HepG2 (cell line): ENCODE measurements around the gene CACNB4. TPM values are rescaled to one million over a fixed set of nuclear protein-coding genes. Genes with fewer than 3 reads are reported as not detected.

ENCODE experiments used
- CHD4 ChIP-seq: fragments of 200-600 bp; sonication (generic); IDR thresholded peaks from 2 replicates; pipeline ENCODE4 v1.7.0; 2017; ENCODE audit warnings: mild to moderate bottlenecking, low read length, borderline replicate concordance
- EHMT2 ChIP-seq: fragments of 200-600 bp; sonication (generic); IDR thresholded peaks from 2 replicates; pipeline ENCODE4 v1.7.0; 2017; ENCODE audit warnings: antibody characterized with exemption, low read depth, low read length, borderline replicate concordance
- HMGA1 ChIP-seq: sonication (generic); formaldehyde crosslinking; conservative IDR thresholded peaks from 2 replicates; pipeline ENCODE4 v1.4.0; 2020; ENCODE audit warnings: missing genetic modification reagents
- HNRNPH1 ChIP-seq: fragments of 200-400 bp; formaldehyde crosslinking; optimal IDR thresholded peaks from 2 replicates; pipeline ENCODE3; 2017; ENCODE audit warnings: mild to moderate bottlenecking, low read depth, low read length
- MED8 ChIP-seq: sonication (generic); formaldehyde crosslinking; IDR thresholded peaks from 2 replicates; pipeline ENCODE4 v1.8.1; 2023; ENCODE audit warnings: mild to moderate bottlenecking, missing genetic modification reagents; ENCODE audit not compliant: insufficient replicate concordance
- MYC ChIP-seq: sonication (generic); formaldehyde crosslinking; IDR thresholded peaks from 2 replicates; pipeline ENCODE4 v1.9.0; 2021; ENCODE audit warnings: missing genetic modification reagents, borderline replicate concordance
- PITX1 ChIP-seq: sonication (generic); formaldehyde crosslinking; IDR thresholded peaks from 2 replicates; pipeline ENCODE4 v1.5.1; 2020; ENCODE audit warnings: mild to moderate bottlenecking, missing genetic modification reagents
- RFX5 ChIP-seq: IDR thresholded peaks from 2 replicates; pipeline ENCODE4 v1.6.1; 2011; ENCODE audit warnings: low read depth, low read length, improper control_type of control experiment
- SCMH1 ChIP-seq: sonication (generic); formaldehyde crosslinking; IDR thresholded peaks from 2 replicates; pipeline ENCODE4 v1.9.0; 2021; ENCODE audit warnings: missing genetic modification reagents, mild to moderate bottlenecking, borderline replicate concordance
- SMC3 ChIP-seq: IDR thresholded peaks from 2 replicates; pipeline ENCODE4 v1.6.1; 2011; ENCODE audit warnings: low read length, improper control_type of control experiment
- TARDBP ChIP-seq: sonication (generic); formaldehyde crosslinking; IDR thresholded peaks from 2 replicates; pipeline ENCODE4 v1.8.0; 2022; ENCODE audit warnings: mild to moderate bottlenecking, missing genetic modification reagents
- TFAP4 ChIP-seq: sonication (generic); IDR thresholded peaks from 2 replicates; pipeline ENCODE4 v1.6.1; 2016; ENCODE audit warnings: low read depth, borderline replicate concordance
- ZBTB3 ChIP-seq: sonication (generic); formaldehyde crosslinking; IDR thresholded peaks from 2 replicates; pipeline ENCODE4 v1.4.0; 2020; ENCODE audit warnings: low read depth, mild to moderate bottlenecking, moderate library complexity, missing genetic modification reagents, borderline replicate concordance
- ZBTB34 ChIP-seq: sonication (generic); formaldehyde crosslinking; IDR thresholded peaks from 2 replicates; pipeline ENCODE4 v1.8.0; 2022; ENCODE audit warnings: mild to moderate bottlenecking, missing genetic modification reagents
- ZBTB7B ChIP-seq: sonication (generic); formaldehyde crosslinking; IDR thresholded peaks from 2 replicates; pipeline ENCODE4 v1.4.0; 2020; ENCODE audit warnings: missing genetic modification reagents
- ZC3H13 ChIP-seq: sonication (generic); formaldehyde crosslinking; IDR thresholded peaks from 2 replicates; pipeline ENCODE4 v1.8.1; 2023; ENCODE audit warnings: mild to moderate bottlenecking, missing genetic modification reagents, moderate library complexity
- ZEB1 ChIP-seq: IDR thresholded peaks from 2 replicates; pipeline ENCODE4 v1.6.1; 2012; ENCODE audit warnings: mild to moderate bottlenecking, low read depth, inconsistent platforms; ENCODE audit not compliant: insufficient replicate concordance
- ZFY ChIP-seq: sonication (generic); formaldehyde crosslinking; IDR thresholded peaks from 2 replicates; pipeline ENCODE4 v1.4.0; 2020; ENCODE audit warnings: missing genetic modification reagents
- ZNF224 ChIP-seq: sonication (generic); formaldehyde crosslinking; IDR thresholded peaks from 2 replicates; pipeline ENCODE4 v1.5.0; 2020; ENCODE audit warnings: mild to moderate bottlenecking, missing genetic modification reagents
- ZNF292 ChIP-seq: sonication (generic); formaldehyde crosslinking; IDR thresholded peaks from 2 replicates; pipeline ENCODE4 v1.8.1; 2022; ENCODE audit warnings: mild to moderate bottlenecking, low read depth, missing genetic modification reagents, borderline replicate concordance
- ZNF317 ChIP-seq: sonication (generic); formaldehyde crosslinking; IDR thresholded peaks from 2 replicates; pipeline ENCODE4 v1.5.0; 2020; ENCODE audit warnings: mild to moderate bottlenecking, missing genetic modification reagents
- ZNF446 ChIP-seq: sonication (generic); formaldehyde crosslinking; IDR thresholded peaks from 2 replicates; pipeline ENCODE4 v1.5.0; 2020; ENCODE audit warnings: mild to moderate bottlenecking, missing genetic modification reagents
- ZNF546 ChIP-seq: sonication (generic); formaldehyde crosslinking; conservative IDR thresholded peaks from 2 replicates; pipeline ENCODE4 v1.8.1; 2023; ENCODE audit warnings: mild to moderate bottlenecking, missing genetic modification reagents
- ZNF570 ChIP-seq: sonication (generic); formaldehyde crosslinking; IDR thresholded peaks from 2 replicates; pipeline ENCODE4 v1.4.0; 2020; ENCODE audit warnings: mild to moderate bottlenecking, missing genetic modification reagents, borderline replicate concordance
- ZNF577 ChIP-seq: sonication (generic); formaldehyde crosslinking; IDR thresholded peaks from 2 replicates; pipeline ENCODE4 v1.4.0; 2020; ENCODE audit warnings: mild to moderate bottlenecking, low read depth, missing genetic modification reagents, borderline replicate concordance
- ZNF580 ChIP-seq: IDR thresholded peaks from 2 replicates; pipeline ENCODE4 v1.6.1; 2016; ENCODE audit warnings: low read depth, borderline replicate concordance
- ZNF605 ChIP-seq: sonication (generic); formaldehyde crosslinking; IDR thresholded peaks from 2 replicates; pipeline ENCODE4 v1.8.0; 2022; ENCODE audit warnings: mild to moderate bottlenecking, missing genetic modification reagents
- ZNF674 ChIP-seq: sonication (generic); formaldehyde crosslinking; IDR thresholded peaks from 2 replicates; pipeline ENCODE4 v1.5.0; 2020; ENCODE audit warnings: low read depth, mild to moderate bottlenecking, missing genetic modification reagents
- ZNF772 ChIP-seq: sonication (generic); formaldehyde crosslinking; IDR thresholded peaks from 2 replicates; pipeline ENCODE4 v1.5.0; 2020; ENCODE audit warnings: mild to moderate bottlenecking, missing genetic modification reagents
- polyA plus RNA-seq, 8 experiments: library from polyadenylated mRNA; depleted of rRNA in 3 of 8; stranded (reverse) in 7 of 8; unstranded in 1 of 8; fragments of >200 nt; fragmentation: Illumina TruSeq in 4 of 8; extraction: Trizol in 4 of 8; gene quantifications; 2 replicates each; pipeline versions ENCODE4 v1.2.1 to v1.2.3, GENCODE V29; 2011 to 2016; ENCODE audit warnings: low read depth in 4 of 8, missing spikeins in 1 of 8, mixed read lengths in 1 of 8; ENCODE audit not compliant: insufficient read depth in 1 of 8
- total RNA-seq, 5 experiments: library from RNA; depleted of rRNA; stranded (reverse); fragments of >200 nt; fragmentation: Illumina TruSeq; extraction: Trizol; gene quantifications; 2 replicates each; pipeline ENCODE4 v1.2.3, GENCODE V29; 2016; ENCODE audit warnings: low read depth in 1 of 5

The CACNB4 gene
- total and polyA plus RNA-seq, 2 of the 13 experiments (the other 11 are each of a cell fraction or from before 2014, with no cell fraction given) = 5.1 to 14.3 TPM

GRCh38 chr2:151975460-151976414 lies 123.1 kb downstream of the CACNB4 start (continued):
- TF ChIP-seq HNRNPH1 (no peak), ZEB1 (peak; percentile 22), PITX1 (CRISPR knock-in tag) (peak; percentile 30), ZNF772 (CRISPR knock-in tag) (0 out of 2 replicates have a peak, but pooled peaks have one; percentile 34), ZNF224 (CRISPR knock-in tag) (no peak), ZNF317 (CRISPR knock-in tag) (no peak), SMC3 (no peak), ZNF570 (CRISPR knock-in tag) (no peak), TARDBP (0 out of 2 replicates have a peak, but pooled peaks have one; percentile 47), ZNF674 (CRISPR knock-in tag) (no peak), TFAP4 (no peak), MED8 (CRISPR knock-in tag) (no peak), ZNF605 (CRISPR knock-in tag) (0 out of 2 replicates have a peak, but pooled peaks have one; percentile 12), SCMH1 (CRISPR knock-in tag) (no peak), HMGA1 (no peak), ZBTB34 (0 out of 2 replicates have a peak, but pooled peaks have one; percentile 25), ZC3H13 (no peak), ZFY (CRISPR knock-in tag) (peak; percentile 36; the same call in 1 of the 2 replicates), EHMT2 (0 out of 2 replicates have a peak, but pooled peaks have one; percentile 46), ZNF546 (CRISPR knock-in tag) (no peak), CHD4 (0 out of 2 replicates have a peak, but pooled peaks have one; percentile 59), RFX5 (no peak), ZBTB7B (CRISPR knock-in tag) (0 out of 2 replicates have a peak, but pooled peaks have one; percentile 12), ZNF446 (CRISPR knock-in tag) (no peak), ZBTB3 (CRISPR knock-in tag) (no peak), MYC (CRISPR knock-in tag) (peak; percentile 86), ZNF292 (CRISPR knock-in tag) (peak; percentile 42; the same call in 1 of the 2 replicates), ZNF577 (CRISPR knock-in tag) (no peak), ZNF580 (CRISPR knock-in tag) (no peak)
